ENCODE measurements around the gene ENTREP1. TPM values are rescaled to one million over a fixed set of nuclear protein-coding genes. Genes with fewer than 3 reads are reported as not detected.

ENTREP1 gene
- polyA plus RNA-seq, 12 donors, result 21.6 to 57.6 (median 35.4) TPM; not detected in 1

GRCh38 chr9:69317894-69318293 lies 7.1 kb upstream of the ENTREP1 start:
- DNase-seq, result no peak

- DNase-seq, result no peak
Observed at GRCh38 chr9:69319324-69320025, 5.5 kb upstream of the ENTREP1 start.

GRCh38 chr9:69322256-69322655 lies 2.8 kb upstream of the ENTREP1 start:
- DNase-seq, result no peak

GRCh38 chr9:69323861-69324260 lies 1.2 kb upstream of the ENTREP1 start:
- no peak for DNase-seq

- no peak for DNase-seq
Observed at GRCh38 chr9:69325409-69326212, 596 bp downstream of the ENTREP1 start.

- DNase-seq, result no peak
Observed at GRCh38 chr9:69326261-69326660, 1.2 kb downstream of the ENTREP1 start.

- DNase-seq, result no peak
Observed at GRCh38 chr9:69330580-69330979, 5.6 kb downstream of the ENTREP1 start.

- DNase-seq, result no peak
Observed at GRCh38 chr9:69331444-69331843, 6.4 kb downstream of the ENTREP1 start.

GRCh38 chr9:69332067-69332685 lies 7.2 kb downstream of the ENTREP1 start:
- no peak for DNase-seq

GRCh38 chr9:69333716-69334115 lies 8.7 kb downstream of the ENTREP1 start:
- no peak for DNase-seq

- no peak for DNase-seq
Observed at GRCh38 chr9:69334317-69334716, 9.3 kb downstream of the ENTREP1 start.

- DNase-seq, result no peak
Observed at GRCh38 chr9:69339620-69340019, 14.6 kb downstream of the ENTREP1 start.

GRCh38 chr9:69340631-69341030 lies 15.6 kb downstream of the ENTREP1 start:
- DNase-seq, result no peak

- DNase-seq, result no peak
Observed at GRCh38 chr9:69342769-69343168, 17.8 kb downstream of the ENTREP1 start.

- no peak for DNase-seq
Observed at GRCh38 chr9:69344459-69344858, 19.4 kb downstream of the ENTREP1 start.

- DNase-seq, result no peak
Observed at GRCh38 chr9:69346596-69347390, 21.8 kb downstream of the ENTREP1 start.

- no peak for DNase-seq
Observed at GRCh38 chr9:69347607-69348006, 22.6 kb downstream of the ENTREP1 start.

GRCh38 chr9:69351227-69351626 lies 26.2 kb downstream of the ENTREP1 start:
- no peak for DNase-seq

- no peak for DNase-seq
Observed at GRCh38 chr9:69355232-69355631, 30.2 kb downstream of the ENTREP1 start.

GRCh38 chr9:69357030-69357775 lies 32.2 kb downstream of the ENTREP1 start:
- DNase-seq, result no peak

GRCh38 chr9:69357821-69358220 lies 32.8 kb downstream of the ENTREP1 start:
- no peak for DNase-seq
